ENCODE data around the gene KCNA1. TPM values are rescaled to one million over a fixed set of nuclear protein-coding genes. Genes with fewer than 3 reads are reported as not detected.
"Not testable (repeated sequence)": the region's sequence is repeated elsewhere in the genome, so short reads cannot be mapped to it uniquely, and the experiment has no call there.

KCNA1 gene
- not detected in 2 replicates for total RNA-seq

DNA sequence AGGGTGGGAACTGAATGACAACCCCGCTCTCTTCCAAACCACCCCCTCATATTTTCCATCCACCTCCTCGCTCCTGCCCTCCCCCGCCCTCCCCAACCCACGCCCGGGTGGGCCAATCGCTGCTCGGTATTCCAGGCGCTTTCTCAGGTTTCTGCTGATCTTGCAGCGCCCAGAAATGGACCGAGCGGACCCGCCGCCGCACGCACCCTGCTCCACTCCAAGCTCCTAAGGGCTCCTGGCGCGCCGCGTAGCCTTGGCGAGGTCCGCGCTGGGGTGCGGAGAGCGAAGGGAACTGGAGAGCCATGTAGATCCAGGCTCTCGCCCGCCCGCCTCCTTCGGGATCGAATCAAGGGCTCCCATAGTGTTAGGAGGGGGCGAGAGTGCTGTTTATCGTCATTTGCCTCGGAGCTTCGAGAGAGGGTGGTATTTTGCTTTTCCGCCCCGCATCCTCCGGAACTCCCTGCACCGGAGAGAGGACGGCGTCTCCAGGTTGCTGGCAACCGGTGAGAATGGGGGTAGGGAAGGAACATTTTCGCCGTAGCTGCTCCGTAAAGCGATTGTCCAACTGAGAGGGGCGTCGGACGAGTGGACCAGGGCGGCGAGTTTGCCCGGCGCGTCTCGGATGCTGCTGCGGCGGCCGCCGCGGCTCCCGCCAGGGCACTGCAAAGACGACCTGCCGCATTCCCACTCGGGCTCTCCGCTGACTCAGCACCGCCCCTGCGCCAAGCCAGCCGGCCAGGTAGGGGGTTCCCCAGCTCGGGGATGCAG is at the start of gene KCNA1:
Gene KCNA1 (plus strand): TSS at position 172 of the 768 bp plus-strand sequence. CDS start 1,474 bp downstream, outside the sequence.
- intact Hi-C loops (cut with micrococcal nuclease) = loop anchor here (5.0 kb wide), 1 partner anchor 53 kb away; no protein-coding TSS in a partner anchor
- DNase-seq (ENCODE audit: low spot score) = no peak
- H3K27me3 Mint-ChIP-seq (ENCODE audit: insufficient read depth) = peaks cover 46% of the 10 kb centered on the region

DNA sequence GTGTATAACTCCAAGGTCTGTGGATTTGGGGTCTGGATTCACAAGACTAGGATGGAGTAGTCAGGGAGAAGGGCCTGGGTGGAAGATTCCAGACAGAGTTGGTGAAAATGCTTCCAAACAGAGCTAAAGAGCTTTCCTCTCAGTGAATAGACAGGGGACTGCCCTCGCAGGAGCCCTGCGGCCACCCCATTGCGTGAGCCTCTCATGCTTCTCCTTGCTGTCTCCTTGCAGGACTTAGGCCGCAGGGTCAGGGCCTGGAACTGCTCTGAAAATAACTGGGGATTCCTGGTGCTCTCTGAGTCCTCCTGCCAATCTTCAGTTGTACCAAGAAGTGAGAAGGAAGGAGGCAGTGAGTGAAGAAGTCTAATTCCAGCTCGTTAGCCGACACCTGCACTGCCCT is 49.0 kb upstream of the KCNA1 start:
- no peaks in the 10 kb centered on the region for H3K9me3 Mint-ChIP-seq
- peaks cover 31% of the 10 kb centered on the region for H3K27me3 Mint-ChIP-seq (ENCODE audit: insufficient read depth)
- no peak overlapping the region for H3K27ac Mint-ChIP-seq
- peaks cover 22% of the 10 kb centered on the region for H3K4me1 Mint-ChIP-seq (ENCODE audit: low read depth)
- no peaks in the 10 kb centered on the region for H3K36me3 Mint-ChIP-seq (ENCODE audit: low read depth)
- no peak overlapping the region for H3K4me3 Mint-ChIP-seq
- DNase-seq (ENCODE audit: low spot score) = no peak
- intact Hi-C loops (cut with micrococcal nuclease) = no loop called here

More for the DNA sequence above, at the start of gene KCNA1:
- H3K36me3 Mint-ChIP-seq (ENCODE audit: low read depth) = no peaks in the 10 kb centered on the region
- no peak within 1 kb of the TSS for H3K27ac Mint-ChIP-seq
- H3K4me3 Mint-ChIP-seq = peak within 1 kb of the TSS; percentile 83
- peaks cover 14% of the 10 kb centered on the region for H3K4me1 Mint-ChIP-seq (ENCODE audit: low read depth)
- no peaks in the 10 kb centered on the region for H3K9me3 Mint-ChIP-seq

DNA sequence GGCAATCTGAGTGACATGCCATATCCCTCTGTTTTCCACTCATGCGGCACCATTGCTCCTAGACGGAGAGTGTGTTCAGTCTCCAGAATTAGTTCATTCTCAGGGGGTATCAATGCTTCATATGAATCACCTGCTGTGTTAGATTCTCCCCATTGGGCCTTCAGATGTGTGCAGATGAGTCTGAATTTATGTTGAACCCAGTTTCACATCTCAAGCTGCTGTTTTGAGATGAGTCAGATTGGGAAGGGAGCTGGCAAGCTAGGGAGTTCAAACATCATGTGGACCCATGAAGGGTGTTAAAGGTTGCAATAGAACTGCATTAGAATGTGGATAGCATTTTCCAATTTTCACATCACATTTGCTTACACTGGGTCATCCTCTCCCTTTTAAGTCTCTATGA is 46.9 kb upstream of the KCNA1 start:
- intact Hi-C loops (cut with micrococcal nuclease) = no loop called here
- no peak overlapping the region for H3K4me3 Mint-ChIP-seq
- no peaks in the 10 kb centered on the region for H3K9me3 Mint-ChIP-seq
- DNase-seq (ENCODE audit: low spot score) = no peak
- no peak overlapping the region for H3K27ac Mint-ChIP-seq
- peaks cover 7% of the 10 kb centered on the region for H3K4me1 Mint-ChIP-seq (ENCODE audit: low read depth)
- peaks cover 33% of the 10 kb centered on the region for H3K27me3 Mint-ChIP-seq (ENCODE audit: insufficient read depth)
- H3K36me3 Mint-ChIP-seq (ENCODE audit: low read depth) = no peaks in the 10 kb centered on the region

GRCh38 chr12:4864575-4864974 is 45.1 kb upstream of the KCNA1 start:
- intact Hi-C loops (cut with micrococcal nuclease) = no loop called here
- Mint-ChIP-seq H3K36me3 (ENCODE audit: low read depth) (no peaks in the 10 kb centered on the region), H3K27ac (no peak overlapping the region)

GRCh38 chr12:4865246-4865645 is 44.5 kb upstream of the KCNA1 start:
- intact Hi-C loops (cut with micrococcal nuclease) = no loop called here
- no peak overlapping the region for H3K4me3 Mint-ChIP-seq
- no peaks in the 10 kb centered on the region for H3K9me3 Mint-ChIP-seq
- peaks cover 17% of the 10 kb centered on the region for H3K27me3 Mint-ChIP-seq (ENCODE audit: insufficient read depth)
- H3K36me3 Mint-ChIP-seq (ENCODE audit: low read depth) = no peaks in the 10 kb centered on the region
- no peak overlapping the region for H3K27ac Mint-ChIP-seq
- H3K4me1 Mint-ChIP-seq (ENCODE audit: low read depth) = no peaks in the 10 kb centered on the region
- no peak for DNase-seq (ENCODE audit: low spot score)

More at GRCh38 chr12:4864575-4864974, 45.1 kb upstream of the KCNA1 start:
- no peaks in the 10 kb centered on the region for H3K4me1 Mint-ChIP-seq (ENCODE audit: low read depth)
- no peak for DNase-seq (ENCODE audit: low spot score)
- peaks cover 17% of the 10 kb centered on the region for H3K27me3 Mint-ChIP-seq (ENCODE audit: insufficient read depth)
- no peaks in the 10 kb centered on the region for H3K9me3 Mint-ChIP-seq
- H3K4me3 Mint-ChIP-seq = no peak overlapping the region

- H3K27ac Mint-ChIP-seq = no peak overlapping the region
- no peak overlapping the region for H3K4me3 Mint-ChIP-seq
- DNase-seq (ENCODE audit: low spot score) = no peak
- no peaks in the 10 kb centered on the region for H3K4me1 Mint-ChIP-seq (ENCODE audit: low read depth)
- no peaks in the 10 kb centered on the region for H3K36me3 Mint-ChIP-seq (ENCODE audit: low read depth)
- intact Hi-C loops (cut with micrococcal nuclease) = no loop called here
- H3K27me3 Mint-ChIP-seq (ENCODE audit: insufficient read depth) = peaks cover 17% of the 10 kb centered on the region
- no peaks in the 10 kb centered on the region for H3K9me3 Mint-ChIP-seq
These were observed 43.4 kb upstream of the KCNA1 start for GRCh38 chr12:4866299-4866698.

DNA sequence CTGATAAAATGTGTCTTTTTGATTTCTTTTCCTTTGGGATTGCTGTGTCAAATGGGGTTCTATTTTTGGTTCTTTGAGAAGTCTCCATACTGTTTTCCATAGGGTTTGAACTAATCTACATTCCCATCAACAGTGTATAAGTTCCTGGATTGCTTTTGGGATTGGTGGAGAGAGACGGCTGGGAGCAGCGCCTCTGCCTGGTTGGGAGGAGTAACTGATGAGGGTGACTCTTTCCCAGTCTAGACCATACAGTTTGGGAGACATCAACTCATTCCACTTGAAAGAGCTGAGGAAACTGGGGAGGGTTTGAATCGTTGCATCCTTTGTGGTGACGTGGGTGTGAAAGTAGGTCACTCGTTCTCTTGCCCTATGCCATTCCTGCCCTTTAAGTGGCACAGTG is 42.3 kb upstream of the KCNA1 start:
- no peak for DNase-seq (ENCODE audit: low spot score)
- no peaks in the 10 kb centered on the region for H3K36me3 Mint-ChIP-seq (ENCODE audit: low read depth)
- no peaks in the 10 kb centered on the region for H3K9me3 Mint-ChIP-seq
- peaks cover 13% of the 10 kb centered on the region for H3K27me3 Mint-ChIP-seq (ENCODE audit: insufficient read depth)
- intact Hi-C loops (cut with micrococcal nuclease) = no loop called here
- no peak overlapping the region for H3K4me3 Mint-ChIP-seq
- H3K27ac Mint-ChIP-seq = no peak overlapping the region
- no peaks in the 10 kb centered on the region for H3K4me1 Mint-ChIP-seq (ENCODE audit: low read depth)

DNA sequence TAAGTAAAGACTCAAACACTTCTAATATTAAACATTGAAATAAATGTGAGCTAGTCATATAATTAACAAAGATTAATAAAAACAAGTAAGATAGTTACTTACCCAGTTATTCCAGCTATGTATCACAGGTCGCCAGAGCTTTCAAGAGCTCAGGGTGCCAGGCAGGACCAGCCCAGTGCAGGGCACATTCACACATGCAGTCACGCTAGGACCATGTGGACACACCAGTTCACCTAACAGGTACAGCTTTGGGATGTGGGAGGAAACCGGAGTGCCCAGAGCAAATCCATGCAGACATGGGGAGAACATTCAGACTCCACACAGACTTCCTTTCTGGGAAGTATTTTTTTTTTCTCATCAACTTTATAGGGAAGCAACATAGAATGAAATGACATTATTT is 39.3 kb upstream of the KCNA1 start:
- Mint-ChIP-seq H3K27ac (no peak overlapping the region), H3K4me1 (ENCODE audit: low read depth) (no peaks in the 10 kb centered on the region), H3K4me3 (no peak overlapping the region), H3K27me3 (ENCODE audit: insufficient read depth) (peaks cover 7% of the 10 kb centered on the region), H3K9me3 (no peaks in the 10 kb centered on the region), H3K36me3 (ENCODE audit: low read depth) (no peaks in the 10 kb centered on the region)
- intact Hi-C loops (cut with micrococcal nuclease) = no loop called here
- no peak for DNase-seq (ENCODE audit: low spot score)

- H3K4me3 Mint-ChIP-seq = no peak overlapping the region
- H3K27ac Mint-ChIP-seq = no peak overlapping the region
- H3K36me3 Mint-ChIP-seq (ENCODE audit: low read depth) = no peaks in the 10 kb centered on the region
- DNase-seq (ENCODE audit: low spot score) = no peak
- no peaks in the 10 kb centered on the region for H3K4me1 Mint-ChIP-seq (ENCODE audit: low read depth)
- intact Hi-C loops (cut with micrococcal nuclease) = no loop called here
- peaks cover 10% of the 10 kb centered on the region for H3K27me3 Mint-ChIP-seq (ENCODE audit: insufficient read depth)
- H3K9me3 Mint-ChIP-seq = no peaks in the 10 kb centered on the region
These were observed 38.2 kb upstream of the KCNA1 start for GRCh38 chr12:4871514-4871913.

DNA sequence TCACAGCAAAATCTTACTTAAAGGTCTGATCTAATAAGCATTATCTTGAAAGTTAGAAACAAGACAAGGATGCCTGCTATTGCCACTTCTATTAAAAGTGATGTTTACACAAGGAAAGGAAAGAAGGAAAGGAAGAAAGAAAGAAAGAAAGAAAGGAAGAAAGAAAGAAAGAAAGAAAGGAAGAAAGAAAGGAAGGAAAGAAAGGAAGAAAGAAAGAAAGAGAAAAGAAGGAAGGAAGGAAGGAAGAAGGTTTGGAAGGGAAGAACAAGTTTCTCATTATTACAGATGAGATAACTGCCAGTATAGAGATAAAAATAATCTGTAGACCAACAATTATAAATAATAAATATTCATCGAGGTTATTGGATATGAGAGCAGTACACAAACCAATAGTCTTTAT is 35.8 kb upstream of the KCNA1 start:
- Mint-ChIP-seq H3K27ac (no peak overlapping the region), H3K9me3 (peaks cover 9% of the 10 kb centered on the region), H3K4me1 (ENCODE audit: low read depth) (no peaks in the 10 kb centered on the region), H3K27me3 (ENCODE audit: insufficient read depth) (peaks cover 8% of the 10 kb centered on the region), H3K4me3 (no peak overlapping the region), H3K36me3 (ENCODE audit: low read depth) (no peaks in the 10 kb centered on the region)
- DNase-seq (ENCODE audit: low spot score) = no peak
- intact Hi-C loops (cut with micrococcal nuclease) = no loop called here

DNA sequence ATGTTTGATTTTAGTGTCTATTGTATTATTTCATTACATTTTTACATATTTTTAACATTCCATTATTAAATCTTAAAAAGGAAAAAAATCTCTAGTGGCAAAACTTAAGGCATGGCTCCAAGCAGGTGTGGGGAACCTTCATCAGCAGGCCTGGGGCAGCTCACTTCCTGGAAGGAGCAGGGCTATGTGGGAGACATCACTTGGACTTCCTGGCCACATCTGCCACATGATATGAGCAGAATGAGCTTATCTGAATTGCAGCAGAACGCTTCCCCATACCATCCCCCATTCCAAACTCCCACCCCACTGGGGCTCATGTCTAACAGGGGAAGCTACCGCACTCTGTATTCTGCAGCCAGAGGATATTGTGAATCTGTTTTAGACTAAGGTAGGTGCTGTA is 35.0 kb upstream of the KCNA1 start:
- no peaks in the 10 kb centered on the region for H3K4me1 Mint-ChIP-seq (ENCODE audit: low read depth)
- H3K27ac Mint-ChIP-seq = no peak overlapping the region
- H3K9me3 Mint-ChIP-seq = peaks cover 9% of the 10 kb centered on the region
- H3K27me3 Mint-ChIP-seq (ENCODE audit: insufficient read depth) = peaks cover 8% of the 10 kb centered on the region
- no peak overlapping the region for H3K4me3 Mint-ChIP-seq
- H3K36me3 Mint-ChIP-seq (ENCODE audit: low read depth) = no peaks in the 10 kb centered on the region
- no peak for DNase-seq (ENCODE audit: low spot score)
- intact Hi-C loops (cut with micrococcal nuclease) = no loop called here

- H3K4me3 Mint-ChIP-seq; H3K36me3 Mint-ChIP-seq (ENCODE audit: low read depth); DNase-seq (ENCODE audit: low spot score); intact Hi-C loops (cut with micrococcal nuclease); H3K4me1 Mint-ChIP-seq (ENCODE audit: low read depth); H3K27ac Mint-ChIP-seq: not testable (repeated sequence)
- peaks cover 14% of the 10 kb centered on the region for H3K27me3 Mint-ChIP-seq (ENCODE audit: insufficient read depth)
- H3K9me3 Mint-ChIP-seq = peaks cover 18% of the 10 kb centered on the region
These were observed 30.2 kb upstream of the KCNA1 start for GRCh38 chr12:4879481-4879880.

DNA sequence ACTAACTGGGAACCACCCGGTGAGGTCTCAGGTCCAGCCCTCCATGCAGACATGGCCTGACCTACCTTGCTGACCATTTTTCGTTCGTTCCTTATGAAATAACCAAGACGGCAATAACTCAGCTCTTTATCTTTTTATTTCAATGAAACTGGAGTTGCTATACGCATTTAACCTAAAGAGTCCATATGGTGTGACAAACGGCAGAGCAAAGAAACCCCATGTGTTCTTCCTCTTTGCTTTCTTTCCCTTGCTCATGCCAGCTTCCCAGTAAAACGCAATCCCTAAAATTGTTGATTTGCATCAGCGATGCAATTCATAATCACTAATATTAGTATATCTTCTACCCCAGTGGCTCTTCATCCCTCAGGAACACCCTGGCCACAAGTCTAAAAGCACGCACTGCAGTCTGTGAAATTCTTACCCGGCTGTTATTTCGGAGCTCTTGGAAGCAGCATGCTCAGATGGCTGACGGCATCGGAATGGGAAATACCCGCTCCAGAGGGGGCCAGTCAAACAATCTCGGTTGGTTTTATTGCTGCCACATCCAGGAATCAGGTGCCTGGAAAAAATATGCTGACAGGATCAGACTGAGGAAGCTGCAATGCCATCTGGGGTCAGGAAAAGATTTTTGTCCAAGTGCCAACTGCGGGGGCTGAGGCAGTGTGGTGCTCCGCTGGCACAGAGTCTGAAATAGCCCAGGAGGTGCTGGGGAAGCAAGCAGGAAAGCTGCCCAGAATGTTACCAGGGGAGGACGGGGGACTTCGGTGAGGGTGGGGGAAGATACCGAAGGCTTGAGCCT is 28.2 kb upstream of the KCNA1 start:
- no peaks in the 10 kb centered on the region for H3K4me1 Mint-ChIP-seq (ENCODE audit: low read depth)
- H3K27ac Mint-ChIP-seq = no peak overlapping the region
- peaks cover 18% of the 10 kb centered on the region for H3K9me3 Mint-ChIP-seq
- intact Hi-C loops (cut with micrococcal nuclease) = no loop called here
- DNase-seq (ENCODE audit: low spot score) = no peak
- H3K27me3 Mint-ChIP-seq (ENCODE audit: insufficient read depth) = peaks cover 16% of the 10 kb centered on the region
- H3K4me3 Mint-ChIP-seq = no peak overlapping the region
- peaks cover 2% of the 10 kb centered on the region for H3K36me3 Mint-ChIP-seq (ENCODE audit: low read depth)
